Activated T-cell treated with anti-CD3 and anti-CD28 coated beads for 1 hour (primary cell): ENCODE results near the gene LMF1.
"Not testable (repeated sequence)": the region's sequence is repeated elsewhere in the genome, so short reads cannot be mapped to it uniquely, and the experiment has no call there.

ENCODE experiments used
- DNase-seq: peaks from one replicate; pipeline ENCODE4 v3.0.0-alpha.2; 2020; ENCODE audit warnings: low read depth

Gene LMF1

GRCh38 chr16:845351-845745 lies 125.4 kb downstream of the LMF1 start:
- DNase-seq: no peak

DNA sequence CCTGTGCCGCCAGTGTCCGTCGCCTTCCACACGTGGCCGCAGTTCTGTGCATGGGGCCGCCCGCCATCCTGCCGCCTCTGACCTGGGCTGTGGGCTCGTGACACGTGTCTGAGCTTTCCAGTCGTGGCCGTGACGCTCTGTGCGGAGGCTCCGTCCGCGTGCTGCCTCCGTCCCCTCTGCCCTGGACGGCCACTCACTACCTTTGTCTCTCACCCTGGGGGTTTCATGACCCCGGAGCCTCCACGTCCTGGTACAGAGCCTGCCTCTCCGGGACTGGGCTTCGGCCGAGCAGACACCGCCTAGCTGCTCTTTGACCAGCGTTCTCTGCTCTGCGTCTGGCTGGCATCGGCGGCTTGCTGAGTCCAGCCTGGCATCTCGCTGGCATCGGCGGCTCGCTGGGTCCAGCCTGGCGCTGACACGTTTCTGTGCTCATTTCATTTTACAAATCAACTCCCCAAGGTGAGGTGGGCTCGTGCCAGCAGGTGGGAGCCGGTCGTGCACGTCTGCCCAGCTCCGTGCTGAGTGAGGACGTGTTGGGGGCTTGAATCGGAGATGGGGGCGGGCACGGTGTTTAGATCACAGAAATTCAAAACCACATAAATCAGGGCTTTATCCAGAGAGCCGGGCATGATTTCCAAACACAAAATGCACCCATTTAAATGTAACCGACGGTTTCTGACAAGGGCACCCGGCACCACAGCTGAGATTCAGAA lies 126.0 kb downstream of the LMF1 start:
- no peak for DNase-seq

GRCh38 chr16:843771-844170 lies 127.0 kb downstream of the LMF1 start:
- DNase-seq: no peak

DNA sequence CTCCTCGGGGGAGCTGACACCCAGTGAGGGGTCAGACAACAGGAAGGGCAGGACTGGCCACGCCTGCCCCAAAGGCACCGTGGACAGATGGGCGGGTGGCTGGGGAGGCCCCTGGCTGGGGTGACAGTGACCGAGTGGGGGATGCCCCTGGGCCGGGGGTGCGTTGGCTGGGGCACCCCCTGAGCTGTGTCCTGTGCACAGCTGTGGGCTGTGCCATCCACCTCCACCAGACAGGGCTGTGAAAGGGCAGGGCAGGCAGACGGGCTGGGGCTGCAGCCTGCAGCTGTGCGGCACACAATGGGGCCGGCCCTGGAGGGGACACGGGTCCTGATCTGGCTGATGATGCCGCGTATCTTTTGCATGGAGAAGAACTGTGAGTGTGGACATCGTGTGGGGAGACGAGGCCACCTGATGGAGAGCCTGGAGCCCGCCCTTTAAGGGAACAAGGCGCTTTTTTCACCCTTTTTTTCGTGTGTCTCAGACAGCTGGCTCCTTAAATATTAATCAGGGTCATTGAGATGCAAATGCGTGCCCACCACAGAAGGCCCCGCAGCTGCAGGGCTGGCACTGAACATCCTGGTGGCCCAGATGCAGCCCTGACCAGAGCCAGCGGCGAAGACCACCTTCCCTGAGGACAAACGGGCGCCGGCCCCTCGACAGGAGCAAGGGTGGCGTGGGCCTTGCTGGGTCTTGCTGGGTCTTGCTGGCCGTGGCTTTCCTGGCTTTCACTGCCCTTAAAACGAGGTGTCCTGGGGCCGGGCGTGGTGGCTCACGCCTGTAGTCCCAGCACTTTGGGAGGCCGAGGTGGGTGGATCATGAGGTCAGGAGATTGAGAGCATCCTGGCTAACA lies 127.8 kb downstream of the LMF1 start:
- DNase-seq: no peak

- no peak for DNase-seq
Measured at GRCh38 chr16:842061-842476, 128.7 kb downstream of the LMF1 start.

DNA sequence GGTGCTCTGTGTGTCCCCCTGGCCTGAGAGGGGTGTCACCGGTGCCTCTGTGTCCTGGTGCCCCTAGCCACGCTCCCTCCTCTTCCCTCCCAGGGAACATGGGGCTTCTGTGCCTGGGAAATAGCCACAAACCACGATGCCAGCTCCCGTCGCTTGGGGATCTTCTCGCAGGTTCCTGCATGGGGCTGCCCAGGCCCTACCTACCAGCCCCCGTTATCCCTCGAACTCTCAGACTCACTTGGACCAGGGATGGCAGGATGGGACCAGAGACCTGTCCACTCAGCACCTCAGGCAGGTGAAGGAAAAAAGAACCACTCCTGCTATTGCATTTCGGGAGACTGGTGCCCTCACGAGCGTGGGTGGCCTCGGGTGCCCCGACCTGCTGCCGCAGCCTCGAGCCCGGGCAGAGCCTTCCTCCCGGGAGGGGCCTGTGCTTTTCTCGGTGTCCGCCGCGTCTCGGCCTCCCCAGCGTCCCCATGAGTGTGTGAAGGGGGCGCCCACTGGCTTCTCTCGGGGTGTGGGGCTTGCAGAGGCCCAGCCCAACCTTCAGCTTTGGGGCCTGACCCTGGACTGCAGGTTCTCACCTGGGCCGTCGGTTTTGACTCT lies 129.2 kb downstream of the LMF1 start:
- DNase-seq: no peak

- no peak for DNase-seq
Measured at GRCh38 chr16:840561-841454, 130.0 kb downstream of the LMF1 start.

DNA sequence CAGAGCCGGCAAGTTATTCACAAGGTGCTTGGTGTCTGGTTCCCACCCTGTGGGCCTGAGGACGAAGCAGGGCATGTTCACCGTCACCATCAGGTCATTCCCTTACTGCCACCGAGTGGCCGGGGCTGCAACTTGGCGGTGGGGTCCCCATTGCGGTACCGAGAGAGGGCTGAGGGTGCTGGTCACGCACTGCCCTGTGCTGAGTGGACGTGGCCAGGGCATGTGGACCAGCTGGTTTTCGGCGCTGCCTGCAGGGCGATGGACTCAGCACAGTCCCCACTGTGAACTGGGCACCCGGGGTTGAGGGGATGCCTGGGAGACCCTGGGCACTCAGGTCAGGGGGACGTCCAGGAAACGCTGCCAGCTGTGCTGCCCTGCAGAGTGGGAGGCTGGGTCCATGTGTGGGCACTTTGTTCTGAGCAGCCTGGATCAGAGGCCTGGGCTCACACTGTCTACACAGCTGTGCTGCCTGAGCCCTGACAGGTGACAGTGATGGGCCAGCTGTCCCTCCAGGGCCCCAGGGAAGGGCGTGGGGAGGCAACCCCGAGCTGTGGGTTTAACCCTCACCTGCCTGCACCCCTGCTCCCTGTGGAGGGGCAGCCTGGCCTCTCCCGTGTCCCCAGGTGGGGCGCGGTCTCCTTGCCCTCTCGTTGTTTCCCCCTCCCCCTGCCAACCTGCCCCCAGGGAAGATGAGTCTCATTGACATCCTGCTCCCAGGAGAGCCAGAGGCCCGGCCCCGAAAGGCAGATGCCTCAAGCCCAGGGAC lies 131.0 kb downstream of the LMF1 start:
- DNase-seq: no peak

DNA sequence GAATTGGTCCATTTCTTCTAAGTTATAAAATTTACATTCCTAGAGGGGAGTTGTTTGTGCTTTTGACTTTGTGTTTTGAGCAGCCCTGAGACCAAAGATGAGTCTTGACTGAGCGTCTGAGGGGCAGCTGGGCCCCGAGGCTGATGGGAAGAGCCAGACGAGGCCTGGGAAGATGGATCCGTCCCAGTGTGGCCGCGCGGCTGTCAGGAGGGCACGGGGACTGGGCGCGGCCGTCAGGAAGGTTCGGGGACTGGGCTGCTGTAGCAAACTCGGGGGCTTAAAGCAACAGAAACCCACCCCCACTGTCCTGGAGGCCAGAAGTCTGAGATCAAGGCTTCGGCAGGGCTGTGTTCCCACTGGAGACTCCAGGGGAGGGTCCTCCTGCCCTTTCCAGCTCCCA lies 132.0 kb downstream of the LMF1 start:
- DNase-seq: no peak

GRCh38 chr16:836822-837221 lies 134.0 kb downstream of the LMF1 start:
- DNase-seq: not testable (repeated sequence)

DNA sequence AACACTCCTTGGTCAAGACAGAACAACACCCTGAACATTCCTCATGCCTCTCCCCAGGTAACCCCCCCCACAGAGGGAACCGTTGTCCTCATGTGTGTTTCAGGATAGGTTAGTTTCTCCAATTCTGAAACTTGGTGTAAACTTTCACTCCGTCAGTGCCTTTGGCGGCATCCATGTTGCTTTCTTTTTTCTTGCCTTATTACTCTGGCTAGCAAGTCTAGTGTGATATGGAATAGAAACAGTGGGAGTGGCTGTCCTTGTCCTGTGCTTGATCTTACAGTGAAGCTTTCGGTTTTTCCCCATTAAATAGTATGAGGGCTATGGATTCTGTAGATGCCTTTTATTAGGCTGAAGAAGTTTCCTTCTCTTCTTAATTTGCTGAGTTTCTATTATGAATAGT lies 134.6 kb downstream of the LMF1 start:
- no peak for DNase-seq

DNA sequence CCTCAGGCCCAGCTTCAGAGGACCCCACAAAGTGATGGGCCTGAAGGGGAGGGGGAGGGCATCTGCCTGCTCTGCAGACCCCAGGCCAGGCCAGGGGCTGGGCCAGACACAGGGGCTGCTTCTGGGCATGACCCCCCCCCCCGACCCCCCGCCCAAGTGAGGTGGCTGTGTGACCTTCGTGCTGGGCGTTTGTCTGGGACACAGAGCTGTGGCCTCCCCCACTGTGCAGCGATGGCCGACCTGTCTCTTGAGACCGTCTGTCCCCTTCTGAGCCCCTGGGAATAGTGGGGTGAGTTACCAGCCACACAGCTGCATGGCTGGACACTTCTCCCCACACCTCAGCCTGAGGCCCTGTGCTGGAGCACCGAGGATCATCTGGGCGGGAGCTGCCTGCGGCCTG lies 135.4 kb downstream of the LMF1 start:
- no peak for DNase-seq

GRCh38 chr16:833411-833810 lies 137.4 kb downstream of the LMF1 start:
- no peak for DNase-seq

GRCh38 chr16:832652-833336 lies 138.0 kb downstream of the LMF1 start:
- DNase-seq: no peak

GRCh38 chr16:831571-832413 lies 139.0 kb downstream of the LMF1 start:
- DNase-seq: no peak

- DNase-seq: no peak
Measured at GRCh38 chr16:830871-831570, 139.8 kb downstream of the LMF1 start.

DNA sequence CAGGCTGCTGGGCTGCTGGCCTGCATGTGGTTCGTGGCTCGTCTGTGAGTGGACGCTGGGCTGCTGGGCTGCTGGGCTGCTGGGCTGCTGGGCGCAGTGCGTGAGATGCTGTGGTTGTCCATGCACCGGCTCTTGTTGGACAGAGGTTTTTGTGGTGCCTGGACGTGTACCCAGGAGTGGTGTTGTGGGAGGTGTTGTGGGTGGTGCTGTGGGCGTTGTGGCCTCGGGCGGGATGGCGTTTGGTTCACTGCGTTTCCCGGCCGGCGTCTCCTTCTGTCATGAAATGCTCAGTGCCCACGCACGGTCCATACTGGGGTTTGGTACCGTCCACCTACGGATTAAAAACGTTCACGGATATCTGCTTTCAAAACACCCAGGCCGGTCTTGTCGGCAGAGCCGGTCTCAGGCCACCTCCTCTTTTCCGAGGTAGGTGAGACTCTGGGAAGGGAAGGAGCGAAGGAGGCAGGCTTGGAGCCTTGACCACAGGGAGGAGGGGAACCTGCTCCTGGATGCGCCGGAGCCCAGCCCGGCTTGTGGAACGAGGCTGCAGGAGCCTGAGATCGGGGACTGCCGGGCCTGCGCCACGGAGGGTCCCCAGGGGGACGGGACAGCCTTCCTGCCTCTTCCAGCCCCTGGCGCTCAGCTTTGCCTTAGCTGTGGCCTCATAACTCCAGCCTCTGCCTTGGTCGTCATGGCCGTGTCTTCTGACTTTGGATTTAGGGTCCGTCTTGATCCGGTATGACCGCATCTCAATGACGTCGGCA lies 140.5 kb downstream of the LMF1 start:
- DNase-seq: no peak

DNA sequence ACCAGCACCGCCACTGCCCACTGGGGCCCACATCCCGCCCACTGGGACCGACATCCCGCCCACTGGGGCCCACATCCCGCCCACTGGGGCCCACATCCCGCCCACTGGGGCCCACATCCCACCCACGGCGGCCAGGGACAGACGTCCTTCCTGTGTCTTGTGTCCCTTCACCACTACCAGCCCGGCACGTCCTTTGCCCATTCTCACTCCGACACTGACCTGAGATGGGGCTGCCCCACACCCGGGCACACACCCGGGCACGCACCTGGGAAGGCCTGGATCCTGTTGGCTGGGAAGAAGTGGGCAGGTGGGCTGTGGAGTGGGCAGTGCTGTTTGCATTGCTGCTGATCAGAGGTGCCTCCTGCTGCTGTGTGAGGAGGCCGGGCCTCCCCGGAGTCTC lies 141.9 kb downstream of the LMF1 start:
- no peak for DNase-seq
